PC-9 (cell line): ENCODE data around the gene CACNA1A.

Experiments used
- CTCF ChIP-seq: fragments of 200-600 bp; sonication (generic); conservative IDR thresholded peaks from 2 replicates; pipeline ENCODE4 v1.6.1; 2017; ENCODE audit warnings: mixed run types, antibody characterized with exemption, mild to moderate bottlenecking, moderate library complexity
- EZH2 ChIP-seq: fragments of 200-600 bp; sonication (generic); IDR thresholded peaks from 2 replicates; pipeline ENCODE4 v1.8.0; 2017; ENCODE audit warnings: antibody characterized with exemption, low read depth

DNA sequence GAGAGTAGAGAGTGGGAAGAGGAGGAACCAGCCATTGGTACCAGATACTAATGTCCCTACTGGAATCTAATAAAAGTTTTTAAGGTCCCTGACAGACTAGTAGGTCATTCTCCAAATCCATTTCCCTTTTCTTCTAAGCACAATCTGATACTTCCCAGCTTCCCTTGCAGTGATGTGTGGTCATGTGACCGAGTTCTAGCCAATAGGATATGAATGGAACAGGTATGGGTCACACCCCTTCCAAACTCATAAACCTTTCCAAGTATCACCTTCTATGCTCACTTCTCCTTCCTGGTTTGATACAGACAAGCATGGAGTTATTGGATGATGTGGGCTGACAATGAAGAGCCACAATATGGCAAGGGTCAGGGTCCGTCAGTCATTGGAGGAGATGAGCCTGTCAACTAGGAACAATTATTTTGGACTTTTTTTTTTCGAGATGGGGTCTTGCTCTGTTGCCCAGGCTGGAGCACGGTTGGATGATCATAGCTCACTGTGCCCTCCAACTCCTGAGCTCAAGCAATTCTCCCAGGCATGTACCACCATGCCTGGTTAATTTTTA, 54.8 kb downstream of the CACNA1A start:
- TF ChIP-seq CTCF (no peak), EZH2 (no peak)
